ENCODE results near the gene GNRH2. TPM values are rescaled to one million over a fixed set of nuclear protein-coding genes. Genes with fewer than 3 reads are reported as not detected.

Gene GNRH2
- total and polyA plus RNA-seq, 2 donors (not counting 3 experiments of a cell fraction or from before 2014, with no cell fraction given) = 1.9 TPM; not detected in 1

DNA sequence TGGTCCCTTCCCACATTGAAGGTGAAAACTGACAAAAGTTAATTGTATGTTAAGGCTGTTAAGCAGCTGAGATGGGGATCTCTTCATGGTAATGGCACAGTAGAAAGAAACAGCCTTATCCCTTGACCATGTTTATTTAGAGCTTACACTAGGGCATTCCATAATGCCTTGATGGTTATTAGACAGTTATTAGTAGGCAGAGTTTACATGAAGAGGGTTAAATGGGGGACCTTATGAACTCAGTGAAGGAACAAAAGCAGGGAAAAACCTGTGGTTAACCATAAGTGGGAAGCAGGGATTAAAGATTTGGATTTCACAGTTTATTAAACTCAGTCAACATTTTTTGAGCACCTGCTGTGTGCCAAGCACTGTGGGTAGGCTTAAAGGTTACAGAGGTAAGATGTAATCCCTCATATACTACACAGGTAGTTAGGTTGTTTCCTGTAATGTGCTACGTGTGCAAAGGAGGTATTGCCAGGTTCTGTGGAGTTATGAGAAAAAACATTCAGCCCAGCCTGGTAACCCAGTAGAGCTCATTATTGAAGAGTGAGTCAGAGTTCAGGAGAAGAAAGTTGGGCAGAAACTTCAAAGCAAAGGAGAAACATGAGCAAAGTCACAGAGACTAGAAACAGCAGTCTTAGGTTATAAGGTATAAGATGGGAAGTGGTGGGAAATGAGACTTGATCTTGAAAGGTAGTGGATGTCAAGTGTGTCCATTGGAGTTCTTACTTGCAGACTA is 32.3 kb upstream of the GNRH2 start:
- ChIA-PET CTCF (interaction anchor here (0.8 to 1.4 kb wide), 2 partner anchors 10 to 12 kb away, joined by 3 to 4 read pairs; no protein-coding TSS in a partner anchor), POLR2A (no interaction called here)
- Histone ChIP-seq H3K9me1 (replicated peaks; ENCODE audit: control insufficient read depth, extremely low read depth, insufficient read depth, low read length) (no peaks in the 10 kb centered on the region), H3K79me2 (ENCODE audit: control insufficient read depth, insufficient read depth, low read length) (no peaks in the 10 kb centered on the region), H3K4me1 (ENCODE audit: control insufficient read depth, extremely low read depth, insufficient read depth, low read length) (no peaks in the 10 kb centered on the region), H3K9me3 (replicated peaks; ENCODE audit: control insufficient read depth, insufficient read depth, low read length) (no peaks in the 10 kb centered on the region), H3K9ac (replicated peaks; ENCODE audit: extremely low read depth, insufficient read depth, low read length) (no peak overlapping the region), H3K27ac (ENCODE audit: insufficient read depth, low read depth, low read length) (no peak overlapping the region), H4K20me1 (replicated peaks; ENCODE audit: control insufficient read depth, extremely low read depth, insufficient read depth, low read length) (no peaks in the 10 kb centered on the region), H3K4me3 (replicated peaks in 1 of 3; ENCODE audit: insufficient read depth in 1 of 3, low read depth in 1 of 3, low read length in 3 of 3) (no peak overlapping the region), H3K36me3 (ENCODE audit: control insufficient read depth in 2 of 2, extremely low read depth in 1 of 2, insufficient read depth in 2 of 2, low read length in 2 of 2) (peaks cover 5 to 6% of the 10 kb centered on the region in 2 experiments), H3K27me3 (ENCODE audit: control insufficient read depth in 2 of 2, insufficient read depth in 2 of 2, low read length in 2 of 2) (no peaks in the 10 kb centered on the region), H2AFZ (ENCODE audit: low read depth, low read length) (no peak overlapping the region), H3K4me2 (ENCODE audit: insufficient read depth, low read length) (no peak overlapping the region)
- TF ChIP-seq POLR2A (IDR thresholded peaks at IDR 0.05; ENCODE audit: low read depth, low read length) = no peak
- TF ChIP-seq MYC (IDR thresholded peaks at IDR 0.05; ENCODE audit: low read depth, low read length) = no peak
- TF ChIP-seq FOS (IDR thresholded peaks at IDR 0.05; ENCODE audit: borderline replicate concordance, insufficient read depth, low read length) = no peak
- TF ChIP-seq GATA2 (IDR thresholded peaks at IDR 0.05; ENCODE audit: insufficient read depth, insufficient read length, low read depth, low read length) = no peak
- TF ChIP-seq EZH2 (IDR thresholded peaks at IDR 0.05; ENCODE audit: borderline replicate concordance, low read depth, low read length, severe bottlenecking) = no peak
- TF ChIP-seq POLR2AphosphoS5 (IDR thresholded peaks at IDR 0.05; ENCODE audit: insufficient read depth, low read depth, low read length) = no peak
- no peak for TF ChIP-seq JUN (IDR thresholded peaks at IDR 0.05; ENCODE audit: borderline replicate concordance, insufficient read depth, insufficient read length, low read depth)
- TF ChIP-seq, protein P1, sequence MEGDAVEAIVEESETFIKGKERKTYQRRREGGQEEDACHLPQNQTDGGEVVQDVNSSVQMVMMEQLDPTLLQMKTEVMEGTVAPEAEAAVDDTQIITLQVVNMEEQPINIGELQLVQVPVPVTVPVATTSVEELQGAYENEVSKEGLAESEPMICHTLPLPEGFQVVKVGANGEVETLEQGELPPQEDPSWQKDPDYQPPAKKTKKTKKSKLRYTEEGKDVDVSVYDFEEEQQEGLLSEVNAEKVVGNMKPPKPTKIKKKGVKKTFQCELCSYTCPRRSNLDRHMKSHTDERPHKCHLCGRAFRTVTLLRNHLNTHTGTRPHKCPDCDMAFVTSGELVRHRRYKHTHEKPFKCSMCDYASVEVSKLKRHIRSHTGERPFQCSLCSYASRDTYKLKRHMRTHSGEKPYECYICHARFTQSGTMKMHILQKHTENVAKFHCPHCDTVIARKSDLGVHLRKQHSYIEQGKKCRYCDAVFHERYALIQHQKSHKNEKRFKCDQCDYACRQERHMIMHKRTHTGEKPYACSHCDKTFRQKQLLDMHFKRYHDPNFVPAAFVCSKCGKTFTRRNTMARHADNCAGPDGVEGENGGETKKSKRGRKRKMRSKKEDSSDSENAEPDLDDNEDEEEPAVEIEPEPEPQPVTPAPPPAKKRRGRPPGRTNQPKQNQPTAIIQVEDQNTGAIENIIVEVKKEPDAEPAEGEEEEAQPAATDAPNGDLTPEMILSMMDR (IDR thresholded peaks at IDR 0.05; ENCODE audit: extremely low read depth in 1 of 2, insufficient read depth in 1 of 2, low read depth in 1 of 2, low read length in 2 of 2) = no peak
- no peak for TF ChIP-seq MAX (IDR thresholded peaks at IDR 0.05; ENCODE audit: insufficient read depth, insufficient read length)
- no peak for FAIRE-seq
- DNase-seq (ENCODE audit: low read depth, low spot score) = no peak
- dilution Hi-C loops (cut with MboI; ENCODE audit: extremely low pct_ligation_motif_present, low sequenced_read_pairs) (no loop called here), intact Hi-C loops (cut with micrococcal nuclease) (no loop called here)
- no TSS peak for BruUV-seq (replicated peaks)
